ENCODE data around the gene APIP.

APIP gene

GRCh38 chr11:34916015-34916842 lies at the start of gene APIP, which contains the start of gene PDHX:
APIP (minus strand) TSS chr11:34916379; CDS start chr11:34916284, 95 bp downstream.
PDHX (plus strand) TSS chr11:34916618; CDS start chr11:34916656, 38 bp downstream.
- DNase-seq (ENCODE audit: low read depth), result peak; percentile 95

GRCh38 chr11:34964610-34965331 lies 48.6 kb upstream of the APIP start:
- no peak for DNase-seq (ENCODE audit: low read depth)

GRCh38 chr11:34963351-34963750 lies 47.2 kb upstream of the APIP start:
- DNase-seq (ENCODE audit: low read depth), result no peak

- DNase-seq (ENCODE audit: low read depth), result no peak
Measured at GRCh38 chr11:34962034-34962433, 45.9 kb upstream of the APIP start.

- DNase-seq (ENCODE audit: low read depth), result no peak
Measured at GRCh38 chr11:34960277-34960676, 44.1 kb upstream of the APIP start.

- no peak for DNase-seq (ENCODE audit: low read depth)
Measured at GRCh38 chr11:34959770-34960169, 43.6 kb upstream of the APIP start.

GRCh38 chr11:34957606-34958005 lies 41.4 kb upstream of the APIP start:
- no peak for DNase-seq (ENCODE audit: low read depth)

GRCh38 chr11:34957206-34957605 lies 41.0 kb upstream of the APIP start:
- no peak for DNase-seq (ENCODE audit: low read depth)

GRCh38 chr11:34953955-34954354 lies 37.8 kb upstream of the APIP start:
- DNase-seq (ENCODE audit: low read depth), result no peak

GRCh38 chr11:34948696-34949095 lies 32.5 kb upstream of the APIP start:
- DNase-seq (ENCODE audit: low read depth), result no peak

- DNase-seq (ENCODE audit: low read depth), result no peak
Measured at GRCh38 chr11:34944692-34945091, 28.5 kb upstream of the APIP start.

- DNase-seq (ENCODE audit: low read depth), result no peak
Measured at GRCh38 chr11:34941688-34942087, 25.5 kb upstream of the APIP start.

GRCh38 chr11:34940026-34940677 lies 24.0 kb upstream of the APIP start:
- DNase-seq (ENCODE audit: low read depth), result no peak

- DNase-seq (ENCODE audit: low read depth), result no peak
Measured at GRCh38 chr11:34938611-34939010, 22.4 kb upstream of the APIP start.

GRCh38 chr11:34936945-34937629 lies 20.9 kb upstream of the APIP start:
- DNase-seq (ENCODE audit: low read depth), result no peak

- no peak for DNase-seq (ENCODE audit: low read depth)
Measured at GRCh38 chr11:34929794-34930763, 13.9 kb upstream of the APIP start.

- DNase-seq (ENCODE audit: low read depth), result no peak
Measured at GRCh38 chr11:34928960-34929680, 12.9 kb upstream of the APIP start.

- no peak for DNase-seq (ENCODE audit: low read depth)
Measured at GRCh38 chr11:34928268-34928959, 12.2 kb upstream of the APIP start.

- DNase-seq (ENCODE audit: low read depth), result no peak
Measured at GRCh38 chr11:34926831-34927132, 10.6 kb upstream of the APIP start.
